ENCODE data around the gene ADGRB3.
A peak's percentile ranks its signal among the peaks of the same experiment; 100 is the strongest.
"Not testable (repeated sequence)": the region's sequence is repeated elsewhere in the genome, so short reads cannot be mapped to it uniquely, and the experiment has no call there.

The ADGRB3 gene

DNA sequence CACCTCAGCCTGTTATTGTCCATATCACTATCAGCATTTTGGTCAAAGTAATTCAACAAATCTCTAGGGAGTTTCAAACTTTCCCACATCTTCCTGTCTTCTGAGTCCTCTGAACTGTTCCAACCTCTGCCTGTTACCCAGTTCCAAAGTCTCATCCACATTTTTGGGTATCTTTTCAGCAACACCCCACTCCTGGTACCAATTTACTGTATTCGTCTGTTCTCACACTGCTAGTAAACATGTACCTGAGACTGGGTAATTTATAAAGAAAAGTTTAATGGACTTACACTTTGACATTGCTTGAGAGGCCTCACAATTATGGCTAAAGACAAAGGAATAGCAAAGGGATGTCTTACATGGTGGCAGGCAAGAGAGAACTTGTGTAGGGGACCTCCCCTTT is 224.2 kb downstream of the ADGRB3 start:
- no peak for DNase-seq

- DNase-seq = no peak
Measured at GRCh38 chr6:68868646-68869045, 233.6 kb downstream of the ADGRB3 start.

- no peak for DNase-seq
Measured at GRCh38 chr6:68873236-68873635, 238.2 kb downstream of the ADGRB3 start.

GRCh38 chr6:68874747-68875146 is 239.7 kb downstream of the ADGRB3 start:
- DNase-seq = no peak

- DNase-seq = no peak
Measured at GRCh38 chr6:68875403-68875802, 240.3 kb downstream of the ADGRB3 start.

GRCh38 chr6:68876792-68877493 is 241.9 kb downstream of the ADGRB3 start:
- DNase-seq = peak; percentile 15

GRCh38 chr6:68880050-68880813 is 245.2 kb downstream of the ADGRB3 start:
- DNase-seq = no peak

- not testable (repeated sequence) for DNase-seq
Measured at GRCh38 chr6:68883325-68883724, 248.2 kb downstream of the ADGRB3 start.

- no peak for DNase-seq
Measured at GRCh38 chr6:68891419-68891818, 256.3 kb downstream of the ADGRB3 start.

GRCh38 chr6:68892452-68892851 is 257.4 kb downstream of the ADGRB3 start:
- no peak for DNase-seq

DNA sequence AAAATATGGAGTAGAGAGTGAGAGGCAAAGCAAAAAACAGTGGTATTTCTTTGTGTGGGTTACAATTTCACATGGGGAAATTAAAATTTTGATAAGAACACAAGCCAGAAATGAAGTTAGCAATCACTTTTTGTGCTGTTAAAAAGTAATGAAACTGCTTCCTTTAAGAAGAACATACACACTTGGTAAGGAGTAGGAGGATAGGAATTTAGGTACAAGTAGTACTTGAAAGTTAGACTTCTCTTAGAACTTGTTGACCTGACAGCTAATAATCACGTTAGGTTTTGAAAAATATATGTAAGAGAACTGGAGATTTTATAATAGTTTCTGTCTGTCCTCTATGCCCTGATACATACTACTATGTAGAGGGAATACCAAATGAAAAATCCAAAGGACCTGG is 260.8 kb downstream of the ADGRB3 start:
- DNase-seq = no peak

DNA sequence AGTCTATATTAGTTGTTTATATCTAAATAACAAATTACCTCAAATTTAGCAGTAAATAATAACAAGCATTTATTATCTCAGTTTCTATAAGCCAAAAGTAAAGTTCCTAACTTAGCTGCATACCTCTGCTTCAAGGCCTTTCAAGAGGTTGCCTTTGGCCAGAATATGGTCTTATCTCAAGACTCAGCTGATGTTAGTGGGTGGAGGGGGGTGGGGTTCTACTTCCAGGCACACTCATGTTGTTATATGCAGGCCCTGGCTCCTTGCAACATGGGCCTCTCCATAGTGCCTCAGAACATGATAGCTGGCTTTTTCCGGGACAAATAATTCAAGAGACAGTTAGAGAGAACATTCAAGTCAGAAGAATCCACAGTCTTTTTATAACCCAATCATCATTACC is 266.0 kb downstream of the ADGRB3 start:
- DNase-seq = no peak

GRCh38 chr6:68911334-68911733 is 276.3 kb downstream of the ADGRB3 start:
- no peak for DNase-seq

DNA sequence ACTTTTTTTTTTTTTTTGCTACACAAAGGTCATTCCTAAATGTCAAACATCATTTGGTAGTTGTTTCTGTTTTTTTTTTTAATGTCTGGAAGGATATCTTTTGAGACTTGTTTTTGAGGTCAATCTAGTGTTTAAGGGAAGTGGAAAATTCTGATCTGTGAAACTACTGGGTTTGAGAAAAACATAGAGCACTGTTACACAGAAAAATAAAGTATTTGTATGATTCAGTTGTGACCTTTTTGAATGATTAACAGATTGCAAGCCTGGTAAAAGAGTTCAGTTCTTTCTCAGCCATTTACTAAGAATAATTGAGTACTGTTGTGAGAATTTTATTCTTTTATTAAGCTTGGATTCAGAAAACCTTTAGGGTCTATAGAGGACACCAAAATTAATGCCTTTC is 276.7 kb downstream of the ADGRB3 start:
- no peak for DNase-seq

DNA sequence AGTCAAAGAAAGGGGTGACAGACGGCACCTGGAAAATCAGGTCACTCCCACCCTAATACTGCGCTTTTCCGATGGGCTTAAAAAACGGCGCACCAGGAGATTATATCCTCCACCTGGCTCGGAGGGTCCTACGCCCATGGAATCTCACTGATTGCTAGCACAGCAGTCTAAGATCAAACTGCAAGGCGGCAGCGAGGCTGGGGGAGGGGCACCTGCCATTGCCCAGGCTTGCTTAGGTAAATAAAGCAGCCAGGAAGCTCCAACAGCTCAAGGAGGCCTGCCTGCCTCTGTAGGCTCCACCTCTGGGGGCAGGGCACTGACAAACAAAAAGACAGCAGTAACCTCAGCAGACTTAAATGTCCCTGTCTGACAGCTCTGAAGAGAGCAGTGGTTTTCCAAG is 277.7 kb downstream of the ADGRB3 start:
- not testable (repeated sequence) for DNase-seq

GRCh38 chr6:68915586-68915985 is 280.5 kb downstream of the ADGRB3 start:
- DNase-seq = no peak

- DNase-seq = no peak
Measured at GRCh38 chr6:68919537-68919936, 284.5 kb downstream of the ADGRB3 start.

DNA sequence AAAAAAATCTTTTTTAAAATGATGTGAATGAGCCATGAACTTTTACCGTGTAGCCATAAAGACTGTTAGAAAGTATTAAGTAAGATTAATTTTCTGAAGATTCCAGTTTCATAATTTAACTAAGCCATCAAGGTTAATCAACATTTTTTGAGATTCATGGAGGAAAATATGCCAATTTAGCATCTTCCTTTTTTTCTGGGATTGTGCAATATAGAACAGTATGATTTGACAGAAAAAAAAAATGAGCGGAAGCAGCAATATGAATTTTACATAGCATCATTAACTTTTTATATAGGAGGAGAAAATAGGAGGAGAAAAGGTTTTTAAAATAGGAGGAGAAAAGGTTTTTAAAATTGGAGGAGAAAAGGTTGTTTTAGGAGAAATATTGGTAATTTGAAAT is 306.3 kb downstream of the ADGRB3 start:
- no peak for DNase-seq

DNA sequence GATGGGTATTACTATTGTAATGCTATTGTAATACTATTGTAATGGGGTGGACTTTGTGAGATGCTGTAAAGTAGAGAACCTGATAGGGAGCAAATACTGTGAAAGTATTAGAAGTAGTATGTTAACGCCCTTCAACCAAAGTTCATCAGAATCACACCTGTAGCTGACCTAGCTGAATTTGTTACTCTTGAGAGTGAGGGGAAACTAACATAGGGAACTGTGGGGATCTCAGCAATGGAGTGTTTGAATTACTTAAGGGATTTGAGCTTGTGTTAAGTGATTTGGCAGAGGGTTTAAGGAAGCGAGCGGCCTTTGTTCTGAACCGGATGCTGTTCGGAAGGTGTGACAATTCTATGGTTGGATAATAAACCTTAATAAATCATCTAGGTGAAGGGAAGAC is 312.6 kb downstream of the ADGRB3 start:
- DNase-seq = no peak

DNA sequence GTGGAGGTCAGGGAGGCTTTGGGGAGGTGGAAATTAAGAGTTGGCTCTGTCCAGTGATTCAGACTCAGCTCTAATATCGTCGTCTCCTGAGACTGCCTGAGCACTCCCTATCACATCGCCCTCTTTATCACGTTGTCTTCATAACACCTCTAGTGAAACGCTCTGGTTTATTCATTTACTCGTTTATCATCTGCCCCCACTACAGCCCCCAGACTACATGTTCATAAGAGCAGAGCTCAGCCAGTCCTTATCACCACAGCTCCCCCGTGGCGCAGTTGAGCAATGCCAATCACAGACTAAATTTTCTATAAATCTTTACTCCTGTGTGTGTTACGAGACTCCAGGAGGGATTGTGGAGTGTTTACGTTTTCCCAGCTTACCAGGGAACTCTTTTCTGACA is 316.2 kb downstream of the ADGRB3 start:
- DNase-seq = no peak

- DNase-seq = no peak
Measured at GRCh38 chr6:68958327-68958726, 323.2 kb downstream of the ADGRB3 start.

DNA sequence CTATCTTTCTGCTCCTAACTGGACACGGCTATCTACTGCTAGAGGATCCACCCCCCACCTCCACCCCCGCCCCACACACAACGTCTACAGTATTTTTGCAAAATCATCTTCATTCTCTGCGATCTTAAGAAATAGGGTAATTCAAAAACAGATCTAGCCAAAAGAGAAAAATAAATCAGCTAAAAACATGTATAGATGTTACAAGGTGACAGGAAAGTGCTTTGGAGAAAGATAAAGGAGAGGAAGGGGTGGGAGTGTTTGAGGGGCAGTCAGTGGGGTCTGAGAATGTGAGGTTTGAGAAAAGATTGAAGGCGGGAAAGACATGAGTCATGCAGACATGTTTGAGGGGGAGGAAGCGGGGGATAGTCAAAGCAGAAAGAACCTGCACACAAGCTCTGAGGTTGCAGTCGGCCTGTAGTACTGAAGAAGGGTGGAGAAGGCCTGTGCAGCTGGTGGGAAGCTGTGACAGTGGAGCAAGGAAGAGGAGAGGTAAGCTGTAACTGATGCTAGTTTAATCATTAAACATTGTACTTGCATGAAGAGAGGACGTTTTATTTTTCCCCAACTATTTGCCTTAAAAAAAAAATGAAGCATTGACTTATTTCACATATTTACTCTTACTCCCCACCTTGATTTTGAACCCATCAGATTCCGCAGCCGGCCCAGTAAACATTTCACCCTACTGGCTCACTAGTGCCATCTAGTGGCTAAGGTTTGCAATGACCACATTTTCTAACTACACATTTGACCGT is 332.6 kb downstream of the ADGRB3 start:
- DNase-seq = peak; percentile 69

DNA sequence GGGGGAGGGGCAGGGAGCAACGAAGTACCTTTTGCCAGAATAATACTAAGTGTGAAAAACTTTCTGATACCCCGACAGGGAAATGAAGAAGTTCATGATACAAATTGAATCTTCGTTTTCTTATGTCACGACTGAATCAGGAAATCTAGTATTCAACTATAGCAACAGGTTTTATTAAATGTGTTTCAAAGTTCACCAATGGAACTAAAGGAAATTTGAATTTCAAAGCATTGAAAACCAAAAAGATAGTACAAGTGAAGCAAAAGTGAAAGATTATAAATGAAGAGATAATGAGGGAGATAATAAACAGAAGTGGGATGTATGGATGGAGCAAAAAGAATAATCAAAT is 333.2 kb downstream of the ADGRB3 start:
- DNase-seq = no peak

DNA sequence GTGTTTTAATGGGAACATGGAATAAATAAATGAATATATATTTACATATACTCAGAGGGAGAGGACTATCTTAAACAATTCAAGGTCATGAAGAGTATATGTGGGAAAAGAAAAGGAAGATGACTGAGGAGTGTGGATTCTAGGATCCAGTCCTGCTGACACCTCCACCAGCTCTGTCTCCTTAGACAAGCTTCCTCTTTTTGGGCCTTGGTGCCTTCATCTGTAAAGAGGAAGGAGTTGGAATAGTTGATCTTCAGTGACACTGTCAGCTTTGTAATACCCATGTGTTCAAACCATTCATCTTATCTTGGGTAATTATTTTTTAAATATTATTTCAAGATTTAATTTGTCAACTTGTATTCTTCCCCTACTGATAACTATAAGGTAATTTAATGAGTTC is 338.0 kb downstream of the ADGRB3 start:
- DNase-seq = no peak
